Measurements from ENCODE around the gene TRMT2A.

DNA sequence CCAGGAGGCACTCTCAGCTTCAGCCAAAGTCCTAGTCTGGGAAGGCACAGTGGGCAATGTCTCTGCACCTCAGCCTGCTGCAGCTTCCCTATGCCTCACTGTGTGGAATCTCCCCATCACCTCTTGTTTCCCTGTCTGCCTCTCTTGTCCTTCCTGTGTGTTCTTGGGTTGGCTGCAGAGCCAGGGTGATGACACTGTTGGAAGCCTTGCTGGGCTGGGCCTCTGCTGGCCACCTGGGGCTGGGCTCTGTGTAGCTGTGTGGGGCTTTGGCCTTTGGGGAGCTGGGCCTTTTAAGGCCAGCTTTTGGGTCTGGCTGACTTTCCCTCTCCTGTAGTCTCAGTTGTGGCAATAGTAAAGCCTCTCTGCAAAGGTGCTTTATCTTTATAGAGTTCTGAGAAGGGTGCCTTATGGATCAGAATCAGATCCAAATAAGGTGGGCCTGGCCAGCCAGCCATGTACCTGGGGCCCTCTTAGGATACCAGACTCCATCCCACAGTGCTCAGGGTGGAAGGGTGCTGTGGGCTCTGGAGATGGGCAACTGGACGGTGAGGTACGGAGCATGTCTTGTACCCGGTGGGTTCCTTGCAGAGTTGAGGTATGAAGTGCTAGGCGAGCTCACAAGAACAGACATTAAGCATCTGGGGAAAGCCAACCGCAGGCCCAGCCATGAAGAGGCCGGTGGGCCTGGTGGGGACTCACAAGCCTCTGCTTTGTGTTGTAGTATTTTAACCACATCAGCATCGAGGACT is 11.4 kb downstream of the TRMT2A start:
- TF ChIP-seq, protein P1, sequence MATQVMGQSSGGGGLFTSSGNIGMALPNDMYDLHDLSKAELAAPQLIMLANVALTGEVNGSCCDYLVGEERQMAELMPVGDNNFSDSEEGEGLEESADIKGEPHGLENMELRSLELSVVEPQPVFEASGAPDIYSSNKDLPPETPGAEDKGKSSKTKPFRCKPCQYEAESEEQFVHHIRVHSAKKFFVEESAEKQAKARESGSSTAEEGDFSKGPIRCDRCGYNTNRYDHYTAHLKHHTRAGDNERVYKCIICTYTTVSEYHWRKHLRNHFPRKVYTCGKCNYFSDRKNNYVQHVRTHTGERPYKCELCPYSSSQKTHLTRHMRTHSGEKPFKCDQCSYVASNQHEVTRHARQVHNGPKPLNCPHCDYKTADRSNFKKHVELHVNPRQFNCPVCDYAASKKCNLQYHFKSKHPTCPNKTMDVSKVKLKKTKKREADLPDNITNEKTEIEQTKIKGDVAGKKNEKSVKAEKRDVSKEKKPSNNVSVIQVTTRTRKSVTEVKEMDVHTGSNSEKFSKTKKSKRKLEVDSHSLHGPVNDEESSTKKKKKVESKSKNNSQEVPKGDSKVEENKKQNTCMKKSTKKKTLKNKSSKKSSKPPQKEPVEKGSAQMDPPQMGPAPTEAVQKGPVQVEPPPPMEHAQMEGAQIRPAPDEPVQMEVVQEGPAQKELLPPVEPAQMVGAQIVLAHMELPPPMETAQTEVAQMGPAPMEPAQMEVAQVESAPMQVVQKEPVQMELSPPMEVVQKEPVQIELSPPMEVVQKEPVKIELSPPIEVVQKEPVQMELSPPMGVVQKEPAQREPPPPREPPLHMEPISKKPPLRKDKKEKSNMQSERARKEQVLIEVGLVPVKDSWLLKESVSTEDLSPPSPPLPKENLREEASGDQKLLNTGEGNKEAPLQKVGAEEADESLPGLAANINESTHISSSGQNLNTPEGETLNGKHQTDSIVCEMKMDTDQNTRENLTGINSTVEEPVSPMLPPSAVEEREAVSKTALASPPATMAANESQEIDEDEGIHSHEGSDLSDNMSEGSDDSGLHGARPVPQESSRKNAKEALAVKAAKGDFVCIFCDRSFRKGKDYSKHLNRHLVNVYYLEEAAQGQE (IDR thresholded peaks at IDR 0.05; ENCODE audit: insufficient read depth in 1 of 2, low read depth in 2 of 2, low read length in 1 of 2) = no peak
- TF ChIP-seq, protein P2, sequence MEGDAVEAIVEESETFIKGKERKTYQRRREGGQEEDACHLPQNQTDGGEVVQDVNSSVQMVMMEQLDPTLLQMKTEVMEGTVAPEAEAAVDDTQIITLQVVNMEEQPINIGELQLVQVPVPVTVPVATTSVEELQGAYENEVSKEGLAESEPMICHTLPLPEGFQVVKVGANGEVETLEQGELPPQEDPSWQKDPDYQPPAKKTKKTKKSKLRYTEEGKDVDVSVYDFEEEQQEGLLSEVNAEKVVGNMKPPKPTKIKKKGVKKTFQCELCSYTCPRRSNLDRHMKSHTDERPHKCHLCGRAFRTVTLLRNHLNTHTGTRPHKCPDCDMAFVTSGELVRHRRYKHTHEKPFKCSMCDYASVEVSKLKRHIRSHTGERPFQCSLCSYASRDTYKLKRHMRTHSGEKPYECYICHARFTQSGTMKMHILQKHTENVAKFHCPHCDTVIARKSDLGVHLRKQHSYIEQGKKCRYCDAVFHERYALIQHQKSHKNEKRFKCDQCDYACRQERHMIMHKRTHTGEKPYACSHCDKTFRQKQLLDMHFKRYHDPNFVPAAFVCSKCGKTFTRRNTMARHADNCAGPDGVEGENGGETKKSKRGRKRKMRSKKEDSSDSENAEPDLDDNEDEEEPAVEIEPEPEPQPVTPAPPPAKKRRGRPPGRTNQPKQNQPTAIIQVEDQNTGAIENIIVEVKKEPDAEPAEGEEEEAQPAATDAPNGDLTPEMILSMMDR (IDR thresholded peaks at IDR 0.05) = no peak

All from Panc1 (cell line).